ENCODE measurements around the gene WWOX.
A peak's percentile ranks its signal among the peaks of the same experiment; 100 is the strongest.

WWOX gene

GRCh38 chr16:79055251-79055970 is 956.0 kb downstream of the WWOX start:
- DNase-seq, result no peak

- DNase-seq, result no peak
Observed at GRCh38 chr16:79061181-79061580, 961.7 kb downstream of the WWOX start.

DNA sequence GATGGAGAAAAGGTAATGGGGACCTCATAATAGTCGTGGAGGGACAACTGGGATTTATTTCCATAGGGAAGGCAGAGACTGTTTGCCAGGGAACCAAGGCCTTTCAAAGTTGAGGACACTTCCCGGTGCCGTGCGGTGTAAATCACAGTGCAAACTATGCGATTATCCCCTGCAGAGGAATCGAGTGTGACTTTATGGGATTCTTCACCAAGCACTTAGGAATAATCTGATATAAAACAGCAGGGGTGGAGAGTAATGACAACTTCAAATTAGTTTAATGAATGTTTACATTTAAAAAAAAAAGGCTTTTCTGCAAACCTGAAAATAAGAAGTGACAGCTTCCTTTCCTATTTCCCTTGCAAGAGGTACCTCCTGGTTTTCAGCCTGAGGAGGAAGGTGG is 962.9 kb downstream of the WWOX start:
- DNase-seq, result no peak

GRCh38 chr16:79062821-79063220 is 963.4 kb downstream of the WWOX start:
- DNase-seq, result no peak

- no peak for DNase-seq
Observed at GRCh38 chr16:79064256-79064972, 965.0 kb downstream of the WWOX start.

DNA sequence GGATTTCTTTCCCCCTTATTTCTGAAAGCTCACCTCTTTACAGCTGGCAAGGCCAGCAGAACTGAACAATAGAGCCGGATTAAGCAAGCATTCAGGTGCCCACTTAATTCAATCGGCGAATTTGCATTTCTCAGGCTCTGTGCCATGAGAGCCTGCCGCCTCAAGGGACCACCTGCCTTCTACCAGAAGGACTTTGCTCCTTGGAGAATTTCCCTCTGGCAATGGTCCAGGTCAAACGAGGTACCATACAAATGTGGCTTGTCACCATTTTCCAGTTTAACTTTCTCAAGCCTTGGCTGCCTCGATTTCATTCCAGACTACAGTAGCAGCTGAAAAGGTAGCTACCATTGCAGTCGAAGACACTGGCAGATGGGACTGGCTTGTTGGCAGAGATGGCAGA is 967.1 kb downstream of the WWOX start:
- DNase-seq, result no peak

DNA sequence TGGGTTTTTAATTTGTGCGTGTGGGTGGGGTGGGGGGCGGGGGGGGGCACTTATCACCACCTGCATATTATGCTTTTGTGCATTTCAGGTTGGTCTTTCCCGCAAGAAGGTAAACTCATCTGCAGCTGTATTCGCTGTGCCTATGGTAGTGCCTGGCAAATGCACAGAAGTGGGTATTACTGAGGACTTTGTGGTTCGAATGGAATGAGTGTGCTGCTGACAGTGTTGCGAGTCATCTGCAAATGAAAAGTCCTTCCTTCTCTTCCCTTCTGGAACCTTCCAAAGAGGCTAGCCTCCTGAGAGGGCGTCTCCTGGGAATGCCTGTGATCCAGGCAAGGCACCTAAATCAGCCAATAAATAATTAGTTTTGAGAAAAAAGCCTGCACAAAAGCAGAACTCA is 968.1 kb downstream of the WWOX start:
- peak in 1 of 5 donors; percentile 20 for DNase-seq

GRCh38 chr16:79069121-79069520 is 969.7 kb downstream of the WWOX start:
- no peak for DNase-seq

GRCh38 chr16:79069633-79070032 is 970.2 kb downstream of the WWOX start:
- DNase-seq, result no peak

DNA sequence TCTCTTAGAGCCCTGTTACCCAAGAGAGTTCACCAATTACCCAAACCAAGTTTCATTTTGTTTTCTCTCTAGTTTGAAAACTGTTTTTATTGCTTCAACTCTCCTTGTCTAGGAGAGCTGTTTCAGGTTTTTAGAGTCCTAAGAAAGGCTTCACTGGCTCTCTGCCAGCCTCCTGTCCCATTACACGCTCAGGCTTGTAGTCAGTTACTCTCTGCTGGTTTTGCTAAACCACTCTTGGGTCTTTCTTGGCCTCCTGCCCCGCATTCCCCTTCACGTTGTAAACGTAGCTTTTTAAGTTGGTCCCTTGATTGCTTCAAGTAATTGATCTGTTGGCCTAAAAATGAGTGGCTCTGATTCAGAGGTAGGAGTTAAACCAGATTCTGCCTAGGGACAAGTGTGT is 972.0 kb downstream of the WWOX start:
- DNase-seq, result no peak

DNA sequence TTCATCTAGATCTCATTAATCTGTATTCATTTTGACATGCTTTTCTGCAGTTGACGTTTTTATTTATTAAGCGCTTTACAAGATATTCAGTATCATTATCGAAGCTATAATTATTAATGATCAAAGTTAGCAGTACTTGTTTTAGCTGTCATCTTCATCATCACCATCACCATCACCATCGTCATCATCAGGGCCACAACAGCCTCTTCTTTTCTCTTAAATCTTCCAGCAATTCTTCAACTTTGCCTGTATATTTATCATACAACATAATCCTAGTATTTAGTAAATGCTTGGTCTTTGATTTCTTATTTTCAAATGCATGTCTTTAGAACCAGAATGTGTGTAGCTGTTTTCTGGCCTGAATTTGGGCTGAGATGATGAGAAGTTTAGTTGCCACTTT is 973.1 kb downstream of the WWOX start:
- DNase-seq, result no peak

DNA sequence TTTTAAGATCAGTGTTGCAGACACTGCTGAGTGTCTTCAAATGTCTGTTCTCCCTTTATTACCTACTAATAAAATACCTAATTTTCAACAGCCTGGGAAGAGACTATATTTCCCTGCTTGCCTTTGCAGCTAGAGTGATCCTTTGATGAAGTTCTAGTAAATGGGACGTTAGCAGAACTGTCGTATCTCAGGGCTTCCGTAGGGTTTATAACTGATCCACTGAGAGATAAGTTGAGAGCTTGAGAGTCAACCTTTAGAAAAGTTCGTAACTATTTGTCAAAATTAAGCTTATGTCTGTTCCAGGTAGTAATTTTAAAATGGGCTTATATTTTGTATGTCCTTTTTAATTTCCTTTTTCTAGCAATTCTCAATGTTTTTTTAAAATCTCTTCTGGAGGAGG is 974.1 kb downstream of the WWOX start:
- DNase-seq, result no peak

- no peak for DNase-seq
Observed at GRCh38 chr16:79074541-79074940, 975.1 kb downstream of the WWOX start.

DNA sequence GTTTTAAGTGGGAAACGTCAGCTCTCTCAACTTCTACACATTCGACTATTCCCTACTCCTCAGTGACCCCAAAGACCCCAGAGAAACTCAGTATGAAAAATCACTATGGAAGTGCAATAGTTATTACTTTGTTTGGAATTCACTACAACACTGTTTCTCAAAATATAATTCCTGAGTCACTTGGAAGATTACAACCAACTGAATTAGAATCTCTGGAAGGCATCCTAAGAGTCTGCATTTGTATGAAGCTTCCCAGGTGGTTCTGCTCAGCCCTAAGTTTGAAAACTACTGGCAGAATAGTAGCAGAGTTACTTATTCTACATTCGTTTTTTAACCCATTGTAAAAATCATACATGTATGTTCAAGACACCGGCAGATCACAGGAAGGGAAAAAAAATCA is 975.5 kb downstream of the WWOX start:
- no peak for DNase-seq

GRCh38 chr16:79076047-79076767 is 976.8 kb downstream of the WWOX start:
- peak in 1 of 5 donors; percentile 38 for DNase-seq

- no peak for DNase-seq
Observed at GRCh38 chr16:79077346-79077745, 977.9 kb downstream of the WWOX start.

DNA sequence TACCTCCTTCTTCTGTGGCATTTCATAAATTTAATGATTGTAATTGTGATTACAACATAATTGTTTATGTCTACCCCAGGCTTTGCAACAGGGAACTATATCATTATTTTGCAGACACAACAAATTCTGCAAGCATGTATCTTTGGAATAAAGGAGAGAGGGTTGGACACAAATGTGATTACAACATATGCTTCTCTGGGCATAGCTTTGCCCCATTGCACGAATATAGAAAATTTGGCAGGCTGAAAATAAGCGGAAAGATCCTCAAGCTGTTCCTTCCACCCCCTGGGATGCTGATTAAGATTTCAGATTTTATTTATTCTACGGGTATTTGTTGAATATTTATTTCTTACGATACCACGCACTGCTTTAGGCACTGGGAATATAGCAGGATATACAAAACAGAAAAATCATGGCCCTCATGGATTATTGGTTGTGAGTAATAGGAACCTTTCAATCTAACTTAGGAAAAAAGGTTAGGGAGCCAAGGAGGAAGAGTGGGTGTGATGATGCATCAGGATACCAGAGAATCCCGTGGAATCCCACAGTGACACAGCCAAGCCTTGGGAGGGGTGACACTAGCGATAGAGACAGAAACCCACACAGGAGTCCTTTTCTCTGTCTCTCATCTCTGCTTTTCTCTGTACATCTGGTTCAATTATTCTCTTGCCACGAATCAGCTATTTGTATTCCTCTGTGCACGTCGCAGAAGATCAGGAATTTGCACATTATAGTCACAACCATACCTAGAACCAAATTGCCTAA is 980.4 kb downstream of the WWOX start:
- no peak for DNase-seq

GRCh38 chr16:79081297-79082066 is 982.0 kb downstream of the WWOX start:
- DNase-seq, result peak in 1 of 5 donors; percentile 33

DNA sequence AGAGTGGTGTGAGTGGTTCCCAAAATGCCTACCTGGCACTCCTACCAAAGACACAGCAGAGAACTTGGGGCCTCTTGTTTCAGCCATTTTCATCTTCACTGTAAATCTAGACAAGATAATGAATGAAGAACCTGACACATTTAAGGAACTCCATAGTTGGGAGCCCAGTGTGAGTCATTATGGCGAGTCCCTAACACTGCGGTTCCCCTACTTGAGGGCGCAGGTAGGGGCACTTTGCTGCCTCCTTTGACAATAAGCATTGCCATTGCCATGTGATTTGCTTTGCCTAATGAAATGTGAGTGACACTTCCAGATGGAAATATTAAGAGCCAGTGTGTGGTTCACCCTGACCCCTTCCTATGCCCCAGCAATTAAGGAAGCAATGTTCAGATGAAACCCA is 983.5 kb downstream of the WWOX start:
- DNase-seq, result no peak

DNA sequence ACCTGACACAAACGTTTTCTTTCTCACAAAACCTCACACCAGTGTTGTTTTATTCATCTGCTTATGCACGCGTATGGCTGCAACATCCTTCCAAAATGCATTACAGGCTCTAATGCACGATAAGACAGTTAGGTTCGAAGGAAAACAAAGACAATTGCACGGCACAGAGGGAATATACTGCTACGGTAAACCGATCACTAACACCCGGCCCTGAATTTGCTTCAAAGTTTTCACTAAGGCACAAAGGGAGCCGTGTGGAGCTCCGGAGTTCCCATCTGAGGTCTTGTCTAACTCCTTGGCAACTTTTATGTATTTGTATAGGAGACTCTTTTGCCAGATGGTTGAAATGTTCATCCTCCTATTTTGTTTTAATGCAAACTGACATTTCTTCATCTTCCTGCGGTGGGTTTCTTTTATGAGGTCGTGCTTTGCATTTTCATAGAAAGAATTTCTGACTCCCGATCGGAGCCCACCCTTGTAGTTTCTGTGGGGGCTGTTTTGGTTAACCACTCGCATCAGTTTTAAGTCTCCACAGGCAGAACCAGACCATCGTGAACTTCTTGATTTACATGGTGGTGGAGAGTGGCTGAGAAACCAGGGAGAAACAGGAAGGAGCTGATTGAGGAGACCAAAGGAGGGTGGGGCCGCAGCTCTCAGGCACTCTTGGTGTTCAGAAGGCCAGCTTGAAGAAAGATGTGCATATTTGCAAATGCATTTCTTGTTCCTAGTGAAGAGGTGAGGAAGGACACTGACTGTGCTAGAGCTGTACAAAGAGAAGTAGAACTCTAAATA is 984.2 kb downstream of the WWOX start:
- DNase-seq, result no peak

- DNase-seq, result no peak
Observed at GRCh38 chr16:79088971-79089370, 989.5 kb downstream of the WWOX start.

Data from T-helper 1 cell (primary cell).